Measurements from ENCODE around the gene ABCA6.

Gene ABCA6

GRCh38 chr17:69105907-69106730 lies 35.6 kb downstream of the ABCA6 start:
- TF ChIP-seq, protein P1, sequence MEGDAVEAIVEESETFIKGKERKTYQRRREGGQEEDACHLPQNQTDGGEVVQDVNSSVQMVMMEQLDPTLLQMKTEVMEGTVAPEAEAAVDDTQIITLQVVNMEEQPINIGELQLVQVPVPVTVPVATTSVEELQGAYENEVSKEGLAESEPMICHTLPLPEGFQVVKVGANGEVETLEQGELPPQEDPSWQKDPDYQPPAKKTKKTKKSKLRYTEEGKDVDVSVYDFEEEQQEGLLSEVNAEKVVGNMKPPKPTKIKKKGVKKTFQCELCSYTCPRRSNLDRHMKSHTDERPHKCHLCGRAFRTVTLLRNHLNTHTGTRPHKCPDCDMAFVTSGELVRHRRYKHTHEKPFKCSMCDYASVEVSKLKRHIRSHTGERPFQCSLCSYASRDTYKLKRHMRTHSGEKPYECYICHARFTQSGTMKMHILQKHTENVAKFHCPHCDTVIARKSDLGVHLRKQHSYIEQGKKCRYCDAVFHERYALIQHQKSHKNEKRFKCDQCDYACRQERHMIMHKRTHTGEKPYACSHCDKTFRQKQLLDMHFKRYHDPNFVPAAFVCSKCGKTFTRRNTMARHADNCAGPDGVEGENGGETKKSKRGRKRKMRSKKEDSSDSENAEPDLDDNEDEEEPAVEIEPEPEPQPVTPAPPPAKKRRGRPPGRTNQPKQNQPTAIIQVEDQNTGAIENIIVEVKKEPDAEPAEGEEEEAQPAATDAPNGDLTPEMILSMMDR (IDR thresholded peaks at IDR 0.05; ENCODE audit: extremely low read depth, missing control alignments) = no peak
- DNase-seq (ENCODE audit: low spot score) = no peak

DNA sequence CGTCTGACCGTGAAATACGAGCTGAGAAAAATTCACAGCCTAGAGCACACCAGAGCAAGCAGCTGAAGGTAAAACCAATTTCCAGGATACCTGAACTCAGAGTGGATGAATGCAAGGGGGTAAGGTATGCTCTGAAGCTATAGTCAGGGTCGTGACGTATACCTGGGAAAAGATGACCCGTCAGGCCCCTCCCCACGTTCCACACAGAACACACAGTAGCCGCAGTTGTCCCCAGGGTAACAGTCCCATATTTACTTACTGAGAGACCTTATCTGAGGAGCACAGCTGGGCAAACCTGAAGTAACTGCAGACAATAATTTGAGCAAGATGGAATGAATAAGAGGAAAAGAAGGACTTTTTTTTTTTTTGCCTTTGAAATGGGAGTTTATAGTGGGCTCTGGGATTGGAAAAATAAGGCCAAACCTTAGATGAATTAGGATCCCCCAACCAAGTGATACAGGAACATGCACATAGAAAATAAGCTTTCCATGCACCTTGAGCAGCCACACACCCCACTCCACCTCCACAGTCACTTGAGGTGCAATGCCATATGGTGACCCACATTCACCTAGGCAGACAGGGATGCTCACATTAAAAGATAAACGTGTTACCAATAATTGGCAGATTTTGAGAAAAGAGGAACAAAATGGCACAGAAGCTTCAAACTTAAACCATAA lies 38.0 kb downstream of the ABCA6 start:
- DNase-seq (ENCODE audit: low spot score) = no peak
- TF ChIP-seq, protein P1 (IDR thresholded peaks at IDR 0.05; ENCODE audit: extremely low read depth, missing control alignments) = no peak

DNA sequence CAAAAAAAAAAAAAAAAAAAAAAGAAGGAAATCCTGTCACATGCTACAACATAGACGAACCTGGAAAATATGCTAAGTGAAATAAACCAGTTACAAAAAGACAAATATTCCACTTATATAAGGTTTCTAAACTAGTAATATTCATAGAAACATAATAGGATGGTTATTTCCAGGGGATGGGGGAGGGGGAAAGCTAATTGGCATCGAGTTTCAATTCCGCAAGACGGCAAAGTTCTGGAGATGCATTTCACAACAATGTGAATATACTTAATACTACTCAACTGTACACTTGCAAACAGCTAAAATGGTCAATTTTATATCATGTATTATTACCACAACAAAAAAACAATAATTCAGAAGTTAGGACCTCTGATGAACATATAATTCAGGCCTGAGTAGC lies 43.1 kb downstream of the ABCA6 start:
- TF ChIP-seq, protein P1 (IDR thresholded peaks at IDR 0.05; ENCODE audit: extremely low read depth, missing control alignments) = no peak
- no peak for DNase-seq (ENCODE audit: low spot score)

- DNase-seq (ENCODE audit: low spot score) = no peak
- TF ChIP-seq, protein P1 (IDR thresholded peaks at IDR 0.05; ENCODE audit: extremely low read depth, missing control alignments) = no peak
Observed at GRCh38 chr17:69096541-69096940, 45.2 kb downstream of the ABCA6 start.

GRCh38 chr17:69093995-69094394 lies 47.7 kb downstream of the ABCA6 start:
- TF ChIP-seq, protein P1 (IDR thresholded peaks at IDR 0.05; ENCODE audit: extremely low read depth, missing control alignments) = no peak
- DNase-seq (ENCODE audit: low spot score) = no peak

DNA sequence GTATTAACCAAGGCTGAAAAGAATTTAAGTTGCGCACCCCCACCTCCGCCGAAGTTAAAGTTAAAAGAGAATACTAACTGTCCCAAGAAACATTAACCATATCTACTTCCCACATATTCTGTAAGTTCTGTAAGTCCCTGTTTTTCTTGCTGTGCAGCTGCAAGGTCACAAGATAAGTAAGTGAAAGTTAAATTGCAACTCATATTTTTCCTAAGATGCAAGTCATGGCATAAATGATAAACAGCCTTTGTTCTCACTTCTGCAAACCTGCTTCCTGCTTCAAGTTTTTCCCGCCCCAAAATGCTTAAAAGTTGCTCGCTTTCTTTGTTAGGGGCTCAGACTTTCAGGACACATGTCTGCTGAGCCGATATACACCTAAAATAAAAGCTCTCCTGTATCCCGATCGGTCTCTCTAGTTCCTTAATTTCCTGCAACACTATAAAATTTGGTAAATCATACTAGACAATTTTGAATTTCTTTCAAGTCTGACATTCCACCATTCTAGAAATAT lies 48.4 kb downstream of the ABCA6 start:
- peak; percentile 11 for DNase-seq (ENCODE audit: low spot score)

More for the DNA sequence above, 48.4 kb downstream of the ABCA6 start:
- TF ChIP-seq, protein P1 (IDR thresholded peaks at IDR 0.05; ENCODE audit: extremely low read depth, missing control alignments) = no peak

Data from GM20000 (cell line).